ENCODE measurements around the gene SMYD3. TPM values are rescaled to one million over a fixed set of nuclear protein-coding genes. Genes with fewer than 3 reads are reported as not detected.

Gene SMYD3
- total RNA-seq, 2 experiments from 2014 or later, result 18.1 to 26.8 TPM

GRCh38 chr1:245880754-245881403 lies 626.2 kb downstream of the SMYD3 start:
- no peak for DNase-seq
- CTCF ChIA-PET, result no interaction called here

GRCh38 chr1:245879091-245879490 lies 628.0 kb downstream of the SMYD3 start:
- Mint-ChIP-seq H3K27me3 (no peaks in the 10 kb centered on the region), H3K4me1 (peaks cover 2% of the 10 kb centered on the region), H3K4me3 (no peak overlapping the region), H3K36me3 (no peaks in the 10 kb centered on the region), H3K27ac (no peak overlapping the region), H3K9me3 (ENCODE audit: low read depth) (no peaks in the 10 kb centered on the region)
- CTCF ChIA-PET, result no interaction called here
- ATAC-seq (no peak), DNase-seq (no peak)

More at GRCh38 chr1:245880754-245881403, 626.2 kb downstream of the SMYD3 start:
- ATAC-seq, result no peak
- H3K27ac Mint-ChIP-seq, result no peak overlapping the region
- H3K4me3 Mint-ChIP-seq, result no peak overlapping the region
- peaks cover 3% of the 10 kb centered on the region for H3K9me3 Mint-ChIP-seq (ENCODE audit: low read depth)
- no peaks in the 10 kb centered on the region for H3K27me3 Mint-ChIP-seq
- no peaks in the 10 kb centered on the region for H3K4me1 Mint-ChIP-seq
- peaks cover 4% of the 10 kb centered on the region for H3K36me3 Mint-ChIP-seq

- Mint-ChIP-seq H3K27me3 (no peaks in the 10 kb centered on the region), H3K27ac (no peak overlapping the region), H3K4me1 (peaks cover 2% of the 10 kb centered on the region), H3K36me3 (no peaks in the 10 kb centered on the region), H3K4me3 (no peak overlapping the region), H3K9me3 (ENCODE audit: low read depth) (no peaks in the 10 kb centered on the region)
- no peak for ATAC-seq
- CTCF ChIA-PET, result no interaction called here
- no peak for DNase-seq
Measured at GRCh38 chr1:245878585-245878984, 628.5 kb downstream of the SMYD3 start.

- CTCF ChIA-PET, result no interaction called here
- DNase-seq (no peak), ATAC-seq (no peak)
- Mint-ChIP-seq H3K4me1 (peaks cover 2% of the 10 kb centered on the region), H3K27ac (no peak overlapping the region), H3K9me3 (ENCODE audit: low read depth) (no peaks in the 10 kb centered on the region), H3K36me3 (no peaks in the 10 kb centered on the region), H3K4me3 (no peak overlapping the region), H3K27me3 (no peaks in the 10 kb centered on the region)
Measured at GRCh38 chr1:245877976-245878375, 629.1 kb downstream of the SMYD3 start.

GRCh38 chr1:245876586-245876985 lies 630.5 kb downstream of the SMYD3 start:
- H3K27me3 Mint-ChIP-seq, result no peaks in the 10 kb centered on the region
- no peak for ATAC-seq
- no peak overlapping the region for H3K27ac Mint-ChIP-seq
- no peak overlapping the region for H3K4me3 Mint-ChIP-seq
- peaks cover 2% of the 10 kb centered on the region for H3K4me1 Mint-ChIP-seq
- H3K36me3 Mint-ChIP-seq, result no peaks in the 10 kb centered on the region
- CTCF ChIA-PET, result no interaction called here
- H3K9me3 Mint-ChIP-seq (ENCODE audit: low read depth), result no peaks in the 10 kb centered on the region
- DNase-seq, result no peak

- H3K27ac Mint-ChIP-seq, result no peak overlapping the region
- ATAC-seq (no peak), DNase-seq (no peak)
- peaks cover 2% of the 10 kb centered on the region for H3K4me1 Mint-ChIP-seq
- no peaks in the 10 kb centered on the region for H3K9me3 Mint-ChIP-seq (ENCODE audit: low read depth)
- CTCF ChIA-PET, result no interaction called here
- H3K27me3 Mint-ChIP-seq, result no peaks in the 10 kb centered on the region
- H3K36me3 Mint-ChIP-seq, result no peaks in the 10 kb centered on the region
- H3K4me3 Mint-ChIP-seq, result no peak overlapping the region
Measured at GRCh38 chr1:245875581-245876261, 631.4 kb downstream of the SMYD3 start.

GRCh38 chr1:245874942-245875580 lies 632.0 kb downstream of the SMYD3 start:
- CTCF ChIA-PET, result no interaction called here
- Mint-ChIP-seq H3K4me1 (peaks cover 2% of the 10 kb centered on the region), H3K36me3 (no peaks in the 10 kb centered on the region), H3K9me3 (ENCODE audit: low read depth) (no peaks in the 10 kb centered on the region), H3K27me3 (no peaks in the 10 kb centered on the region), H3K4me3 (no peak overlapping the region), H3K27ac (no peak overlapping the region)
- DNase-seq (no peak), ATAC-seq (no peak)

GRCh38 chr1:245873883-245874671 lies 633.0 kb downstream of the SMYD3 start:
- Mint-ChIP-seq H3K4me3 (no peak overlapping the region), H3K9me3 (ENCODE audit: low read depth) (no peaks in the 10 kb centered on the region), H3K4me1 (peaks cover 2% of the 10 kb centered on the region), H3K27me3 (no peaks in the 10 kb centered on the region), H3K27ac (no peak overlapping the region), H3K36me3 (no peaks in the 10 kb centered on the region)
- no peak for ATAC-seq
- DNase-seq, result no peak
- CTCF ChIA-PET, result no interaction called here

- no peak for DNase-seq
- ATAC-seq, result no peak
- CTCF ChIA-PET, result no interaction called here
- H3K36me3 Mint-ChIP-seq, result no peaks in the 10 kb centered on the region
- no peaks in the 10 kb centered on the region for H3K9me3 Mint-ChIP-seq (ENCODE audit: low read depth)
- no peaks in the 10 kb centered on the region for H3K27me3 Mint-ChIP-seq
- no peak overlapping the region for H3K27ac Mint-ChIP-seq
- H3K4me1 Mint-ChIP-seq, result peaks cover 2% of the 10 kb centered on the region
- no peak overlapping the region for H3K4me3 Mint-ChIP-seq
Measured at GRCh38 chr1:245873068-245873467, 634.0 kb downstream of the SMYD3 start.

- Mint-ChIP-seq H3K27ac (no peak overlapping the region), H3K36me3 (no peaks in the 10 kb centered on the region), H3K27me3 (no peaks in the 10 kb centered on the region), H3K4me1 (peaks cover 2% of the 10 kb centered on the region), H3K9me3 (ENCODE audit: low read depth) (no peaks in the 10 kb centered on the region), H3K4me3 (no peak overlapping the region)
- ATAC-seq, result no peak
- CTCF ChIA-PET, result no interaction called here
- no peak for DNase-seq
Measured at GRCh38 chr1:245872475-245872874, 634.6 kb downstream of the SMYD3 start.

- DNase-seq, result no peak
- ATAC-seq, result no peak
- CTCF ChIA-PET, result no interaction called here
- Mint-ChIP-seq H3K27ac (no peak overlapping the region), H3K9me3 (ENCODE audit: low read depth) (no peaks in the 10 kb centered on the region), H3K4me1 (peaks cover 2% of the 10 kb centered on the region), H3K4me3 (no peak overlapping the region), H3K27me3 (no peaks in the 10 kb centered on the region), H3K36me3 (no peaks in the 10 kb centered on the region)
Measured at GRCh38 chr1:245871915-245872314, 635.2 kb downstream of the SMYD3 start.

GRCh38 chr1:245871191-245871590 lies 635.9 kb downstream of the SMYD3 start:
- CTCF ChIA-PET, result no interaction called here
- Mint-ChIP-seq H3K9me3 (ENCODE audit: low read depth) (no peaks in the 10 kb centered on the region), H3K27ac (no peak overlapping the region), H3K36me3 (no peaks in the 10 kb centered on the region), H3K27me3 (no peaks in the 10 kb centered on the region), H3K4me1 (peaks cover 2% of the 10 kb centered on the region), H3K4me3 (no peak overlapping the region)
- ATAC-seq (no peak), DNase-seq (no peak)

GRCh38 chr1:245870698-245871097 lies 636.4 kb downstream of the SMYD3 start:
- no peak for ATAC-seq
- CTCF ChIA-PET, result no interaction called here
- Mint-ChIP-seq H3K9me3 (ENCODE audit: low read depth) (no peaks in the 10 kb centered on the region), H3K4me3 (no peak overlapping the region), H3K4me1 (peaks cover 2% of the 10 kb centered on the region), H3K27me3 (no peaks in the 10 kb centered on the region), H3K27ac (no peak overlapping the region), H3K36me3 (no peaks in the 10 kb centered on the region)
- no peak for DNase-seq
